ENCODE data around the gene ASAP2. TPM values are rescaled to one million over a fixed set of nuclear protein-coding genes. Genes with fewer than 3 reads are reported as not detected.

ASAP2 gene
- total RNA-seq, 1 experiment from 2014 or later: 60.3 TPM

DNA sequence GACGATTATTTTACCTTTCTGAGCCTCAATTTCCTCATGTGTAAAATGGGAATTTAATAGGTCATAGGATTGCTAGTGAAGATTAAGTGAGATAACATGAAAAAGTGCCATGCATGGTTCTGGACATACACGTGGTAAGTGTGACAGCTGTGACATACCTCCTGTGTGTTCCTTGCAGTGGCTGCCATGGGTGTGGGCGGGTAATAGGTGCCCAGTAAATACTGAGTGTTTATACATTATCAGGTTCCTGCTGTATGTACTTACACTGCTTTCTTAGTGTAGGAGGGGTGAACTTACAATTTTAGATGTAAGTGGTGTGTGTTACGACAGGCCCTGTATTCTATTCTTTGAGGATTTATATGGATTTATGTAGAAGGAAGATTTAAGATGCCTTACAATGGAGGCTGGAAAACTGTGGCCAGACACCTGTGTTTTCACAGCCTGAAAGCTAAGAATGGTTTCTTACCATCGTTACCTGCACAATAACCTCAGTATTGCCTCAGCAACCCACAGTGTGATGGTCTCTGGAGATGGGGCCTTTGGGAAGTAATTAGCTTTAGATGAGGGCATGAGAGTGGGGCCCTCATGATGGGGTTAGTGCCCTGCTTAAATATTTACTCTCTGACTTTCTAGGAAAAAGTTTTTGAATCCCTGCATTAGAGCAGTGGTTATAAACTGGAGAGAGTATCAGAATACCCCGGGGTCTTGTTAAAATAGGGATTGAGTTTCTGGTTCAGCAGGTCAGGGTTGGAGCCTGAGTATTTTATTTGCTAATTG, 78.1 kb downstream of the ASAP2 start:
- peaks cover 58% of the 10 kb centered on the region for H3K4me1 ChIP-seq (replicated peaks; ENCODE audit: insufficient read depth)
- intact Hi-C loops (cut with micrococcal nuclease; ENCODE audit: unreplicated experiment): loop anchor here (10.0 kb wide), 1 partner anchor 100 kb away; no protein-coding TSS in a partner anchor
- POLR2A ChIA-PET (ENCODE audit: unreplicated experiment): interaction anchor here (0.7 kb wide), 1 partner anchor 49 kb away, joined by 3 read pairs; no protein-coding TSS in a partner anchor

DNA sequence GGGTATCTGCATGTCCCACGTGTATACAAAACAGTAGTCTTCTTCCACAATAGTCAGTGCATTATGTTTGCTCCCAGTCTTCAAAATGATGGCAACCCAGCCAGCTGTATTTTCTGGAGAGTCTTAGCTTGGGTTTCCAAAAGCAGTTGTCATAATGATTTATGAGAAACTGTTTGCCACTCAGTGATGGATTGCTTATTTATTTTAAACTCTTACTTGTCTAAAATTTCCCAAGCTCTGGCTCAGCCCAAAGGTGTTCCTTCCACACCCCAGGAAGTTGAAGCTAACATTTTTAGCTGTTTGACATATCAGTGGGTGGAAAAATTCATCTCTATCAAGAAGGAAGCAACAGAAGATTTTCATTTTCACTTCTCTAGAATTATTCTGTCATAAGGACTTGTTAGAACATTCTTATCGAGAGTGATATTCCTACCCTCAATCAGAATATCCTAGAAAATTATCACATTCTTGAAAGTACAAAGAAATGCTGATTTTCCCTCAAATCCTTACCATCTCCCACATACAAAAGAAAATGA, 78.8 kb downstream of the ASAP2 start:
- intact Hi-C loops (cut with micrococcal nuclease; ENCODE audit: unreplicated experiment): loop anchor here (10.0 kb wide), 1 partner anchor 99 kb away; no protein-coding TSS in a partner anchor
- H3K36me3 ChIP-seq (ENCODE audit: low read depth): peaks cover 19% of the 10 kb centered on the region; the same call in 1 of the 2 replicates
- peaks cover 73% of the 10 kb centered on the region for H3K79me2 ChIP-seq (ENCODE audit: low read depth)
- peak overlapping the region; percentile 73 for H3K4me2 ChIP-seq
- ChIA-PET POLR2A (ENCODE audit: unreplicated experiment) (interaction anchor here (0.7 kb wide), 1 partner anchor 50 kb away, joined by 3 read pairs; no protein-coding TSS in a partner anchor), CTCF (interaction anchor here (0.8 kb wide), 1 partner anchor 76 kb away, joined by 3 read pairs; no protein-coding TSS in a partner anchor)
- H2AFZ ChIP-seq: no peak overlapping the region
- H3K27ac ChIP-seq: peak overlapping the region; percentile 96
- H3K27me3 ChIP-seq (ENCODE audit: insufficient read depth, low read depth): no peaks in the 10 kb centered on the region
- peak in 1 of 2 experiments; percentile 80 for DNase-seq
- no TSS peak for BruUV-seq (replicated peaks)
- no peaks in the 10 kb centered on the region for H3K9me2 ChIP-seq (ENCODE audit: insufficient read depth)
- no peak for TF ChIP-seq EZH2 (IDR thresholded peaks at IDR 0.05; ENCODE audit: low read depth)
- TF ChIP-seq, protein P1, sequence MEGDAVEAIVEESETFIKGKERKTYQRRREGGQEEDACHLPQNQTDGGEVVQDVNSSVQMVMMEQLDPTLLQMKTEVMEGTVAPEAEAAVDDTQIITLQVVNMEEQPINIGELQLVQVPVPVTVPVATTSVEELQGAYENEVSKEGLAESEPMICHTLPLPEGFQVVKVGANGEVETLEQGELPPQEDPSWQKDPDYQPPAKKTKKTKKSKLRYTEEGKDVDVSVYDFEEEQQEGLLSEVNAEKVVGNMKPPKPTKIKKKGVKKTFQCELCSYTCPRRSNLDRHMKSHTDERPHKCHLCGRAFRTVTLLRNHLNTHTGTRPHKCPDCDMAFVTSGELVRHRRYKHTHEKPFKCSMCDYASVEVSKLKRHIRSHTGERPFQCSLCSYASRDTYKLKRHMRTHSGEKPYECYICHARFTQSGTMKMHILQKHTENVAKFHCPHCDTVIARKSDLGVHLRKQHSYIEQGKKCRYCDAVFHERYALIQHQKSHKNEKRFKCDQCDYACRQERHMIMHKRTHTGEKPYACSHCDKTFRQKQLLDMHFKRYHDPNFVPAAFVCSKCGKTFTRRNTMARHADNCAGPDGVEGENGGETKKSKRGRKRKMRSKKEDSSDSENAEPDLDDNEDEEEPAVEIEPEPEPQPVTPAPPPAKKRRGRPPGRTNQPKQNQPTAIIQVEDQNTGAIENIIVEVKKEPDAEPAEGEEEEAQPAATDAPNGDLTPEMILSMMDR (conservative IDR thresholded peaks at IDR 0.05): no peak
- H3K4me1 ChIP-seq (replicated peaks; ENCODE audit: insufficient read depth): peaks cover 59% of the 10 kb centered on the region
- H3K9me3 ChIP-seq (ENCODE audit: insufficient read depth, low read depth): no peaks in the 10 kb centered on the region
- no peaks in the 10 kb centered on the region for H4K20me1 ChIP-seq (ENCODE audit: insufficient read depth)
- H3F3A ChIP-seq (ENCODE audit: insufficient read depth, low read depth): peaks cover 62% of the 10 kb centered on the region
- no peak overlapping the region; the same call in 1 of the 2 replicates for H3K4me3 ChIP-seq

More for the DNA sequence above, 78.1 kb downstream of the ASAP2 start:
- Histone ChIP-seq H3K36me3 (ENCODE audit: low read depth) (peaks cover 18% of the 10 kb centered on the region; the same call in 1 of the 2 replicates), H3K27me3 (ENCODE audit: insufficient read depth, low read depth) (no peaks in the 10 kb centered on the region), H3K27ac (peak overlapping the region; percentile 96), H3K79me2 (ENCODE audit: low read depth) (peaks cover 68% of the 10 kb centered on the region), H4K20me1 (ENCODE audit: insufficient read depth) (no peaks in the 10 kb centered on the region), H3K9me3 (ENCODE audit: insufficient read depth, low read depth) (no peaks in the 10 kb centered on the region), H3K4me2 (peak overlapping the region; percentile 73), H2AFZ (no peak overlapping the region), H3K4me3 (no peak overlapping the region), H3K9me2 (ENCODE audit: insufficient read depth) (no peaks in the 10 kb centered on the region), H3F3A (ENCODE audit: insufficient read depth, low read depth) (peaks cover 60% of the 10 kb centered on the region)
- TF ChIP-seq, protein P1 (conservative IDR thresholded peaks at IDR 0.05): no peak
- TF ChIP-seq EZH2 (IDR thresholded peaks at IDR 0.05; ENCODE audit: low read depth): no peak
- no peak for DNase-seq
- CTCF ChIA-PET: interaction anchor here (0.8 kb wide), 1 partner anchor 76 kb away, joined by 3 read pairs; no protein-coding TSS in a partner anchor
- BruUV-seq (replicated peaks): no TSS peak

DNA sequence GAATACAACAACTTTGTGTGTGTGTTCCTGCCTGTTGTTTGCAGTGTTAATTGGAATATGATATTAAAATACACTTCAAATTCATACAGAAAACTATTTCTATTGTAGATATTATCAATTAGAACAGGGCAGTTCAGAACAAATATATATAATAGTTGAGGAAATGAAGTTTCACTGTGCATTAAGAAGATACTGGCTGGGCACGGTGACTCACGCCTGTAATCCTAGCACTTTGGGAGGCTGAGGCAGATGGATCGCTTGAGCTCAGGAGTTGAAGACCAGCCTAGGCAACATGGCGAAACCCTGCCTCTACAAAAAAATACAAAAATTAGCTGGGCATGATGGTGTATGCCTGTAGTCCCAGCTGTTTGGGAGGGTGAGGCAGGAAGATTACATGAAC, 79.3 kb downstream of the ASAP2 start:
- ChIA-PET POLR2A (ENCODE audit: unreplicated experiment) (no interaction called here), CTCF (no interaction called here)
- no peak for DNase-seq
- TF ChIP-seq, protein P1 (conservative IDR thresholded peaks at IDR 0.05): no peak
- TF ChIP-seq EZH2 (IDR thresholded peaks at IDR 0.05; ENCODE audit: low read depth): no peak
- no TSS peak for BruUV-seq (replicated peaks)
- Histone ChIP-seq H3K4me2 (peak overlapping the region; percentile 73), H2AFZ (no peak overlapping the region), H3K9me2 (ENCODE audit: insufficient read depth) (no peaks in the 10 kb centered on the region), H4K20me1 (ENCODE audit: insufficient read depth) (no peaks in the 10 kb centered on the region), H3K4me3 (no peak overlapping the region; the same call in 1 of the 2 replicates), H3K79me2 (ENCODE audit: low read depth) (peaks cover 78% of the 10 kb centered on the region), H3K36me3 (ENCODE audit: low read depth) (peaks cover 21% of the 10 kb centered on the region; the same call in 1 of the 2 replicates), H3K27ac (peak overlapping the region; percentile 96), H3K4me1 (replicated peaks; ENCODE audit: insufficient read depth) (peaks cover 59% of the 10 kb centered on the region), H3F3A (ENCODE audit: insufficient read depth, low read depth) (peaks cover 62% of the 10 kb centered on the region), H3K27me3 (ENCODE audit: insufficient read depth, low read depth) (no peaks in the 10 kb centered on the region), H3K9me3 (ENCODE audit: insufficient read depth, low read depth) (no peaks in the 10 kb centered on the region)
- intact Hi-C loops (cut with micrococcal nuclease; ENCODE audit: unreplicated experiment): loop anchor here (10.0 kb wide), 1 partner anchor 99 kb away; no protein-coding TSS in a partner anchor

All from PC-9 (cell line).